Liver (tissue), 9 donors: Measurements from ENCODE around the gene DNAJC25. TPM values are rescaled to one million over a fixed set of nuclear protein-coding genes. Genes with fewer than 3 reads are reported as not detected.
A peak's percentile ranks its signal among the peaks of the same experiment; 100 is the strongest.

Experiments
- DNase-seq: peaks from one replicate; pipeline ENCODE4 v3.0.0-alpha.2; 2017; ENCODE audit warnings: low spot score
- H3K27ac ChIP-seq, 2 donors: one replicate each; pipeline ENCODE4 v1.7.0; 2013; ENCODE audit warnings: inconsistent platforms in 2 of 2, low read length in 2 of 2, control low read depth in 1 of 2, low read depth in 1 of 2, mild to moderate bottlenecking in 1 of 2
- H3K27me3 ChIP-seq, 4 donors: one replicate each; pipeline versions ENCODE4 v1.6.1 to v1.7.0; 2013; ENCODE audit warnings: low read length in 3 of 4, inconsistent platforms in 1 of 4, mild to moderate bottlenecking in 1 of 4, moderate library complexity in 1 of 4; ENCODE audit not compliant: control insufficient read depth in 4 of 4, insufficient read depth in 4 of 4
- H3K36me3 ChIP-seq, 4 donors: one replicate each; pipeline versions ENCODE4 v1.6.1 to v1.7.0; 2013; ENCODE audit warnings: low read length in 3 of 4, mild to moderate bottlenecking in 3 of 4, low read depth in 1 of 4, moderate library complexity in 1 of 4; ENCODE audit not compliant: control insufficient read depth in 4 of 4, insufficient read depth in 3 of 4
- H3K4me1 ChIP-seq, 4 donors: one replicate each; pipeline versions ENCODE4 v1.6.1 to v1.7.0; 2013; ENCODE audit warnings: low read length in 3 of 4, mild to moderate bottlenecking in 3 of 4, moderate library complexity in 1 of 4; ENCODE audit not compliant: control insufficient read depth in 4 of 4, insufficient read depth in 4 of 4
- H3K4me3 ChIP-seq, 3 donors: one replicate each; pipeline versions ENCODE4 v1.6.1 to v1.7.0; 2013; ENCODE audit warnings: low read length in 3 of 3, control low read depth in 1 of 3, low read depth in 1 of 3, mild to moderate bottlenecking in 1 of 3
- H3K9ac ChIP-seq, 2 donors: one replicate each; pipeline ENCODE4 v1.7.0; 2013; ENCODE audit warnings: low read length in 2 of 2, mild to moderate bottlenecking in 2 of 2, moderate library complexity in 2 of 2, control low read depth in 1 of 2, low read depth in 1 of 2
- H3K9me3 ChIP-seq, 4 donors: one replicate each; pipeline versions ENCODE4 v1.6.1 to v1.7.0; 2013; ENCODE audit warnings: low read length in 3 of 4; ENCODE audit not compliant: control insufficient read depth in 4 of 4
- ATF3 ChIP-seq: IDR thresholded peaks from 2 replicates; pipeline ENCODE4 v1.6.1; 2016; ENCODE audit warnings: antibody characterized with exemption
- CTCF ChIP-seq: fragments of 150-350 bp; IDR thresholded peaks from 2 replicates; pipeline ENCODE4 v1.5.1; 2017; ENCODE audit warnings: improper control_type of control experiment, low read depth, low read length; ENCODE audit not compliant: missing input control
- EGR1 ChIP-seq, 2 donors: IDR thresholded peaks; 2 replicates each; pipeline ENCODE4 v1.6.1; 2016 to 2018; ENCODE audit warnings: antibody characterized with exemption in 2 of 2, low read depth in 2 of 2
- FOXA1 ChIP-seq: IDR thresholded peaks from 2 replicates; pipeline ENCODE4 v1.6.1; 2016; ENCODE audit warnings: antibody characterized with exemption
- FOXA2 ChIP-seq: IDR thresholded peaks from 2 replicates; pipeline ENCODE4 v1.6.1; 2016; ENCODE audit warnings: antibody characterized with exemption
- GABPA ChIP-seq, 2 donors: IDR thresholded peaks in 1 of 2; conservative IDR thresholded peaks in 1 of 2; 2 replicates each; pipeline ENCODE4 v1.6.1; 2016; ENCODE audit warnings: antibody characterized with exemption in 2 of 2, mild to moderate bottlenecking in 1 of 2, moderate library complexity in 1 of 2
- HNF4A ChIP-seq, 2 donors: conservative IDR thresholded peaks; 2 replicates each; pipeline ENCODE4 v1.6.1; 2016; ENCODE audit warnings: antibody characterized with exemption in 2 of 2, mild to moderate bottlenecking in 2 of 2
- HNF4G ChIP-seq: IDR thresholded peaks from 2 replicates; pipeline ENCODE4 v1.6.1; 2016; ENCODE audit warnings: antibody characterized with exemption
- JUND ChIP-seq, 2 donors: IDR thresholded peaks; 2 replicates each; pipeline ENCODE4 v1.6.1; 2016; ENCODE audit warnings: antibody characterized with exemption in 2 of 2
- NR2F2 ChIP-seq: IDR thresholded peaks from 2 replicates; pipeline ENCODE4 v1.6.1; 2016; ENCODE audit warnings: antibody characterized with exemption
- RAD21 ChIP-seq, 2 donors: IDR thresholded peaks; 2 replicates each; pipeline ENCODE4 v1.6.1; 2016; ENCODE audit warnings: antibody characterized with exemption in 2 of 2, mild to moderate bottlenecking in 2 of 2
- REST ChIP-seq: IDR thresholded peaks from 2 replicates; pipeline ENCODE4 v1.6.1; 2016; ENCODE audit warnings: antibody characterized with exemption, mild to moderate bottlenecking
- RXRA ChIP-seq, 2 donors: IDR thresholded peaks; 2 replicates each; pipeline ENCODE4 v1.6.1; 2017 to 2018; ENCODE audit warnings: antibody characterized with exemption in 2 of 2, mild to moderate bottlenecking in 1 of 2
- TAF1 ChIP-seq: conservative IDR thresholded peaks from 2 replicates; pipeline ENCODE4 v1.6.1; 2016; ENCODE audit warnings: antibody characterized with exemption, mild to moderate bottlenecking
- YY1 ChIP-seq: IDR thresholded peaks from 2 replicates; pipeline ENCODE4 v1.6.1; 2016; ENCODE audit warnings: antibody characterized with exemption, mild to moderate bottlenecking
- ZBTB33 ChIP-seq: IDR thresholded peaks from 2 replicates; pipeline ENCODE4 v1.6.1; 2016; ENCODE audit warnings: antibody characterized with exemption
- WGBS: extraction: QIAGEN DNeasy Blood & Tissue Kit; methylation state at CpG from one replicate; pipeline ENCODE4 v1.1.7; 2013; 5-methylcytosine and 5-hydroxymethylcytosine counted together
- polyA plus RNA-seq, 2 donors: library from polyadenylated mRNA; stranded (reverse) in 1 of 2; unstranded in 1 of 2; fragments of 200-250 nt in 1 of 2; fragments of >200 nt in 1 of 2; fragmentation: Nextera tagmentation in 1 of 2; extraction: Ambion mirVana in 1 of 2; gene quantifications; one replicate each; pipeline versions ENCODE4 v1.2.1 to v1.2.3, GENCODE V29; 2013 to 2015
- total RNA-seq, 2 donors: library from RNA; depleted of rRNA; stranded (reverse); fragments of >200 nt; gene quantifications; one replicate each; pipeline ENCODE4 v1.2.3, GENCODE V29; 2014
- donor health status: healthy.
- donor health status: healthy.
- donor health status: healthy.
- donor health status: healthy.
- donor health status: healthy.

Gene DNAJC25
- total RNA-seq (10 to 100 TPM in 1 of 2 donors, 1 to 10 TPM in 1; 9.3 to 17.8 TPM), polyA plus RNA-seq (10 to 100 TPM; 15.0 to 15.6 TPM)

- WGBS, result under 1% methylated on average over 79 of the region's 79 CpGs
- Histone ChIP-seq H3K9me3 (no peaks in the 10 kb centered on the region), H3K27ac (peak within 1 kb of the TSS; percentile 91 to 96), H3K27me3 (no peaks in the 10 kb centered on the region), H3K36me3 (no peaks in the 10 kb centered on the region), H3K4me3 (peak within 1 kb of the TSS; percentile 86 to 93 (median 86)), H3K9ac (peak within 1 kb of the TSS; percentile 73 to 99), H3K4me1 (peaks cover 8 to 70% (median 35%) of the 10 kb centered on the region in 4 donors)
- TF ChIP-seq YY1, result no peak
- peak in 1 of 2 donors; percentile 16 for TF ChIP-seq EGR1 (IDR thresholded peaks at IDR 0.05; ENCODE audit: low read depth in 2 of 2)
- no peak for TF ChIP-seq ATF3
- TF ChIP-seq RXRA (IDR thresholded peaks at IDR 0.05), result no peak
- peak in 1 of 2 donors; percentile 97 for TF ChIP-seq GABPA (IDR thresholded peaks at IDR 0.05 in 1 of 2, conservative IDR thresholded peaks at IDR 0.05 in 1 of 2)
- no peak for TF ChIP-seq ZBTB33
- no peak for TF ChIP-seq FOXA1
- no peak for TF ChIP-seq NR2F2
- TF ChIP-seq CTCF, result no peak
- TF ChIP-seq JUND (IDR thresholded peaks at IDR 0.05), result no peak
- peak; percentile 85 for TF ChIP-seq TAF1
- no peak for TF ChIP-seq HNF4A (conservative IDR thresholded peaks at IDR 0.05)
- TF ChIP-seq FOXA2, result no peak
- TF ChIP-seq REST, result peak; percentile 81
- DNase-seq, result peak; percentile 93
Measured at GRCh38 chr9:111631214-111631971, at the start of gene DNAJC25. Gene DNAJC25, plus strand, starts transcription at chr9:111631334. Its CDS starts 74 bp downstream, at chr9:111631408.

- no peak overlapping the region for H3K9ac ChIP-seq
- H3K9me3 ChIP-seq, result no peaks in the 10 kb centered on the region
- WGBS, result 72% methylated on average over 3 of the region's 3 CpGs
- peaks cover 3 to 85% (median 75%) of the 10 kb centered on the region in 4 donors for H3K36me3 ChIP-seq
- peaks cover 0 to 3% (median under 1%) of the 10 kb centered on the region in 4 donors for H3K4me1 ChIP-seq
- DNase-seq, result no peak
- H3K27ac ChIP-seq, result no peak overlapping the region
- no peak overlapping the region for H3K4me3 ChIP-seq
- H3K27me3 ChIP-seq, result no peaks in the 10 kb centered on the region
- TF ChIP-seq EGR1 (IDR thresholded peaks at IDR 0.05; ENCODE audit: low read depth in 2 of 2) (no peak), HNF4G (no peak), ATF3 (no peak), RXRA (IDR thresholded peaks at IDR 0.05) (no peak), RAD21 (IDR thresholded peaks at IDR 0.05) (no peak)
Measured at GRCh38 chr9:111582888-111583287, 48.2 kb upstream of the DNAJC25 start.
